K562 (cell line): ENCODE data around the gene HSPH1. TPM values are rescaled to one million over a fixed set of nuclear protein-coding genes. Genes with fewer than 3 reads are reported as not detected.

Experiments used
- ATAC-seq: fragments of 200-7000 bp; cut with Tn5 transposase; 3 replicates; pipeline ENCODE4 v1.9.1; 2020; ENCODE audit warnings: moderate library complexity
- BruUV-seq: library from RNA; stranded (reverse); fragments of 400-500 nt; replicated peaks from 2 replicates; lab custom pipeline; 2021; lab: Mats Ljungman, UMichigan
- CTCF ChIA-PET: fragments of 300-600 bp; formaldehyde crosslinking; extraction: SDS; loops from one replicate; lab custom pipeline; 2021; ENCODE audit warnings: low intra/inter-chr PET ratio; lab: Yijun Ruan, JAX
- POLR2A ChIA-PET: fragments of 300-600, 350-650 bp; sonication (Branson Sonifier 250); formaldehyde crosslinking; extraction: SDS; loops from one replicate; lab custom pipeline; 2021; ENCODE audit warnings: antibody characterized with exemption, inconsistent platforms; lab: Yijun Ruan, JAX
- DNase-seq, 4 experiments: peaks; one replicate each; pipeline versions ENCODE4 v3.0.0 to v3.0.0-alpha.2; 2011 to 2018; ENCODE audit warnings: low spot score in 3 of 4, mixed read lengths in 3 of 4; ENCODE audit errors: extremely low read depth in 1 of 4
- FAIRE-seq: peaks from 2 replicates; lab custom pipeline; 2011; peaks lifted over from hg19 to GRCh38; lab: Jason Lieb, UNC
- H2AFZ ChIP-seq: 2 replicates; pipeline ENCODE4 v1.6.0; 2011; ENCODE audit warnings: low read depth, low read length, control low read depth, inconsistent platforms
- H3K27ac ChIP-seq: fragments of 200-600 bp; 3 replicates; pipeline ENCODE4 v1.8.0; 2011; ENCODE audit warnings: low read depth, mild to moderate bottlenecking, control low read depth, inconsistent platforms, low read length, moderate library complexity, mixed read lengths; ENCODE audit errors: extremely low read depth
- H3K27me3 ChIP-seq, 2 experiments: fragments of 300-600 bp in 1 of 2; 2 replicates in 1 of 2; 3 replicates in 1 of 2; pipeline versions ENCODE4 v1.6.0 to v1.8.0; 2011; ENCODE audit warnings: inconsistent platforms in 2 of 2, low read length in 2 of 2, mild to moderate bottlenecking in 1 of 2, mixed read lengths in 1 of 2, moderate library complexity in 1 of 2; ENCODE audit not compliant: control insufficient read depth in 2 of 2, insufficient read depth in 2 of 2
- H3K36me3 ChIP-seq: fragments of 300-600 bp; 3 replicates; pipeline ENCODE4 v1.8.0; 2011; ENCODE audit warnings: mild to moderate bottlenecking, low read length, inconsistent platforms; ENCODE audit not compliant: control insufficient read depth, insufficient read depth
- H3K4me1 ChIP-seq, 2 experiments: fragments of 200-600 bp in 1 of 2; replicated peaks in 1 of 2; 2 replicates in 1 of 2; 3 replicates in 1 of 2; pipeline versions ENCODE4 v1.5.1 to v1.8.0; 2011; ENCODE audit warnings: inconsistent platforms in 2 of 2, low read length in 2 of 2, mild to moderate bottlenecking in 1 of 2, mixed read lengths in 1 of 2, moderate library complexity in 1 of 2; ENCODE audit not compliant: control insufficient read depth in 2 of 2, insufficient read depth in 2 of 2
- H3K4me2 ChIP-seq: 2 replicates; pipeline ENCODE4 v1.6.1; 2011; ENCODE audit warnings: low read length, control low read depth, inconsistent platforms, mixed read lengths; ENCODE audit not compliant: insufficient read depth
- H3K4me3 ChIP-seq: fragments of 200-600 bp; sonication (generic), shearing (Covaris generic); 2 replicates; pipeline ENCODE4 v1.5.1; 2016; ENCODE audit warnings: control low read depth, inconsistent platforms
- H3K79me2 ChIP-seq: fragments of 200-600 bp; 3 replicates; pipeline ENCODE4 v1.8.0; 2011; ENCODE audit warnings: low read length, inconsistent platforms; ENCODE audit not compliant: control insufficient read depth, insufficient read depth
- H3K9ac ChIP-seq, 2 experiments: 2 replicates each; pipeline versions ENCODE4 v1.6.0 to v1.6.1; 2011; ENCODE audit warnings: low read depth in 2 of 2, low read length in 2 of 2, control low read depth in 1 of 2, inconsistent platforms in 1 of 2, mild to moderate bottlenecking in 1 of 2, mixed read lengths in 1 of 2; ENCODE audit not compliant: insufficient read depth in 1 of 2
- H3K9me1 ChIP-seq: one replicate; pipeline ENCODE4 v1.6.0; 2011; ENCODE audit warnings: inconsistent platforms, mild to moderate bottlenecking, low read length, moderate library complexity; ENCODE audit not compliant: control insufficient read depth, insufficient read depth
- H3K9me3 ChIP-seq: replicated peaks from 2 replicates; pipeline ENCODE4 v1.5.1; 2011; ENCODE audit warnings: low read depth, low read length, inconsistent platforms; ENCODE audit not compliant: control insufficient read depth, insufficient read depth
- H4K20me1 ChIP-seq: replicated peaks from 2 replicates; pipeline ENCODE4 v1.6.1; 2011; ENCODE audit warnings: low read length, inconsistent platforms, mixed read lengths; ENCODE audit not compliant: control insufficient read depth, insufficient read depth
- ATF7 ChIP-seq: fragments of 450-650 bp; IDR thresholded peaks from 2 replicates; pipeline ENCODE4 v1.7.1; 2014; ENCODE audit warnings: mild to moderate bottlenecking, moderate library complexity
- BCLAF1 ChIP-seq, 2 experiments: fragments of 450-650 bp in 1 of 2; IDR thresholded peaks; 2 replicates each; pipeline ENCODE4 v1.6.1; 2011 to 2017; ENCODE audit warnings: low read depth in 2 of 2, antibody characterized with exemption in 1 of 2, borderline replicate concordance in 1 of 2, low read length in 1 of 2, mild to moderate bottlenecking in 1 of 2, mixed read lengths in 1 of 2; ENCODE audit not compliant: control insufficient read depth in 1 of 2
- ESRRB ChIP-seq: fragments of 250-450 bp; sonication (Bioruptor Pico); IDR thresholded peaks from 2 replicates; pipeline ENCODE4 v1.5.0; 2020; ENCODE audit warnings: mild to moderate bottlenecking, moderate library complexity, borderline replicate concordance
- MAFG ChIP-seq: fragments of 450-650 bp; conservative IDR thresholded peaks from 2 replicates; pipeline ENCODE4 v1.6.1; 2016; ENCODE audit warnings: missing genetic modification characterization, missing compliant biosample characterization
- MTA2 ChIP-seq: fragments of 450-650 bp; IDR thresholded peaks from 2 replicates; pipeline ENCODE4 v1.6.1; 2016; ENCODE audit warnings: low read depth
- NFYB ChIP-seq: IDR thresholded peaks from 2 replicates; pipeline ENCODE4 v1.6.1; 2011; ENCODE audit warnings: mild to moderate bottlenecking, moderate library complexity; ENCODE audit not compliant: insufficient read length; ENCODE audit errors: extremely low read depth
- RBFOX2 ChIP-seq: fragments of 200-400 bp; formaldehyde crosslinking; IDR thresholded peaks from 2 replicates; pipeline ENCODE4 v1.6.1; 2017; ENCODE audit warnings: low read depth, mild to moderate bottlenecking, low read length, moderate library complexity
- RNF219 ChIP-seq: fragments of 250-450 bp; sonication (Bioruptor Pico); IDR thresholded peaks from 2 replicates; pipeline ENCODE4 v1.5.0; 2022; ENCODE audit warnings: mild to moderate bottlenecking
- SIRT6 ChIP-seq: IDR thresholded peaks from one replicate; pipeline ENCODE4 v1.6.1; 2012; ENCODE audit warnings: low read depth, mild to moderate bottlenecking, control low read depth, inconsistent platforms, low read length, moderate library complexity
- ZNF212 ChIP-seq: fragments of 450-650 bp; formaldehyde crosslinking; IDR thresholded peaks from 2 replicates; pipeline ENCODE4 v1.4.0; 2020; ENCODE audit warnings: mild to moderate bottlenecking
- ZNF239 ChIP-seq: fragments of 250-450 bp; sonication (Bioruptor Pico); IDR thresholded peaks from 2 replicates; pipeline ENCODE4 v1.4.0; 2020; ENCODE audit warnings: mild to moderate bottlenecking
- ZNF780A ChIP-seq: fragments of 250-450 bp; sonication (Bioruptor Pico); IDR thresholded peaks from 2 replicates; pipeline ENCODE4 v1.5.0; 2021; ENCODE audit warnings: mild to moderate bottlenecking
- WGBS: fragments of 100-300 bp; shearing (Covaris generic); methylation state at CpG from one replicate; pipeline ENCODE4 v1.1.6; 2016; ENCODE audit warnings: low coverage, mixed read lengths; ENCODE audit not compliant: insufficient coverage; ENCODE audit errors: missing lambda C conversion rate; 5-methylcytosine and 5-hydroxymethylcytosine counted together
- in situ Hi-C: fragments of 300-500 bp; cut with MboI; formaldehyde crosslinking; loops from 4 replicates; pipeline ENCODE4 v1.15.0; 2018; ENCODE audit warnings: inconsistent platforms, mixed read lengths
- intact Hi-C: fragments of 100-400 bp; cut with micrococcal nuclease; formaldehyde crosslinking; loops from 2 replicates; pipeline ENCODE4 v1.14.2; 2022
- polyA plus RNA-seq, 8 experiments: library from polyadenylated mRNA; depleted of rRNA in 4 of 8; stranded (reverse) in 5 of 8; unstranded in 3 of 8; fragments of >200 nt; fragmentation: Nextera tagmentation in 2 of 8; fragmentation: Illumina TruSeq in 1 of 8; extraction: Ambion mirVana in 2 of 8; extraction: Trizol in 1 of 8; gene quantifications; 2 replicates each; pipeline versions ENCODE4 v1.2.1 to v1.2.3, GENCODE V29; 2011 to 2014; ENCODE audit warnings: inconsistent platforms in 1 of 8, missing spikeins in 1 of 8
- total RNA-seq, 7 experiments: library from RNA; depleted of rRNA in 6 of 7; stranded (reverse); fragments of >200 nt in 6 of 7; fragmentation: Illumina TruSeq in 2 of 7; extraction: Trizol in 2 of 7; gene quantifications; 2 replicates each; pipeline versions ENCODE4 v1.2.1 to v1.2.3, GENCODE V29; 2011 to 2021; ENCODE audit warnings: low replicate concordance in 1 of 7
- TF ChIP-seq, protein P1 (sequence below): fragments of 250-450 bp; sonication (Bioruptor Pico); IDR thresholded peaks from 2 replicates; pipeline ENCODE4 v1.6.1; 2021; ENCODE audit warnings: mild to moderate bottlenecking

The HSPH1 gene
- total and polyA plus RNA-seq, 9 of the 15 experiments (the other 6 are each of a cell fraction or from before 2014, with no cell fraction given): 34.6 to 104 (median 64.7) TPM

- CTCF ChIA-PET: no interaction called here
- TF ChIP-seq ZNF239 (CRISPR knock-in tag): no peak
- no peak for TF ChIP-seq ESRRB (CRISPR knock-in tag)
- TF ChIP-seq ATF7: no peak
- TF ChIP-seq ZNF780A (CRISPR knock-in tag): no peak
- no peak for TF ChIP-seq RBFOX2
- TF ChIP-seq RNF219 (CRISPR knock-in tag): no peak
- TF ChIP-seq MAFG: no peak
- TF ChIP-seq ZNF212 (CRISPR knock-in tag): no peak
- no peak for TF ChIP-seq SIRT6
- TF ChIP-seq, protein P1, sequence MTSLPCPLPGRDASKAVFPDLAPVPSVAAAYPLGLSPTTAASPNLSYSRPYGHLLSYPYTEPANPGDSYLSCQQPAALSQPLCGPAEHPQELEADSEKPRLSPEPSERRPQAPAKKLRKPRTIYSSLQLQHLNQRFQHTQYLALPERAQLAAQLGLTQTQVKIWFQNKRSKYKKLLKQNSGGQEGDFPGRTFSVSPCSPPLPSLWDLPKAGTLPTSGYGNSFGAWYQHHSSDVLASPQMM (CRISPR knock-in tag): no peak
- TF ChIP-seq BCLAF1 (IDR thresholded peaks at IDR 0.05; ENCODE audit: borderline replicate concordance in 1 of 2, control insufficient read depth in 1 of 2, low read depth in 2 of 2, low read length in 1 of 2): no peak
- no peak for TF ChIP-seq MTA2
- TF ChIP-seq NFYB: no peak
These were observed 42.2 kb downstream of the HSPH1 start for GRCh38 chr13:31119526-31119925.

More at GRCh38 chr13:31119526-31119925, 42.2 kb downstream of the HSPH1 start:
- WGBS: under 1% methylated on average over 8 of the region's 10 CpGs
- intact Hi-C loops: no loop called here
- Histone ChIP-seq H3K9me3 (no peaks in the 10 kb centered on the region), H3K27me3 (peaks cover 3 to 24% of the 10 kb centered on the region in 2 experiments), H3K79me2 (no peaks in the 10 kb centered on the region), H3K4me1 (no peaks in the 10 kb centered on the region), H3K4me2 (no peak overlapping the region), H4K20me1 (no peaks in the 10 kb centered on the region), H3K27ac (no peak overlapping the region), H3K9me1 (no peaks in the 10 kb centered on the region), H2AFZ (no peak overlapping the region), H3K36me3 (no peaks in the 10 kb centered on the region), H3K4me3 (no peak overlapping the region), H3K9ac (no peak overlapping the region)
- ATAC-seq: no peak
- FAIRE-seq: no peak
- no peak for DNase-seq
- in situ Hi-C loops: no loop called here
- POLR2A ChIA-PET: no interaction called here
- BruUV-seq: no TSS peak
